Gastrocnemius medialis (tissue), 4 donors: ENCODE measurements around the gene COPS3. TPM values are rescaled to one million over a fixed set of nuclear protein-coding genes. Genes with fewer than 3 reads are reported as not detected.

Experiments used
- ATAC-seq, 2 donors: fragments of 150-250 bp; one replicate each; pipeline ENCODE4 v1.9.1; 2016
- DNase-seq, 2 donors: peaks; one replicate each; pipeline ENCODE4 v3.0.0-alpha.2; 2019
- H3K27ac ChIP-seq, 4 donors: fragments of 200-600 bp; sonication (generic); 1 replicate in 1 of 4; 2 replicates in 3 of 4; pipeline ENCODE4 v1.5.1; 2016 to 2018; ENCODE audit warnings: mild to moderate bottlenecking in 2 of 4, moderate library complexity in 1 of 4
- H3K27me3 ChIP-seq, 3 donors: fragments of 200-600 bp; sonication (generic) in 2 of 3; 1 replicate in 1 of 3; 2 replicates in 2 of 3; pipeline versions ENCODE4 v1.5.1 to v1.6.0; 2016 to 2019; ENCODE audit warnings: mild to moderate bottlenecking in 1 of 3, moderate library complexity in 1 of 3
- H3K36me3 ChIP-seq, 2 donors: fragments of 200-600 bp; sonication (generic) in 1 of 2; one replicate each; pipeline ENCODE4 v1.5.1; 2017 to 2018
- H3K4me1 ChIP-seq, 2 donors: fragments of 200-600 bp; sonication (generic) in 1 of 2; one replicate each; pipeline ENCODE4 v1.5.1; 2016 to 2017; ENCODE audit warnings: mild to moderate bottlenecking in 2 of 2
- H3K4me3 ChIP-seq, 4 donors: fragments of 200-600 bp; sonication (generic) in 3 of 4; 1 replicate in 1 of 4; 2 replicates in 3 of 4; pipeline ENCODE4 v1.5.1; 2016 to 2019; ENCODE audit warnings: mild to moderate bottlenecking in 2 of 4
- H3K9me3 ChIP-seq, 3 donors: fragments of 200-600 bp; sonication (generic) in 2 of 3; 1 replicate in 1 of 3; 2 replicates in 2 of 3; pipeline ENCODE4 v1.5.1; 2016 to 2019
- POLR2A ChIP-seq, 2 donors: fragments of 450-650 bp; IDR thresholded peaks; one replicate each; pipeline ENCODE4 v1.6.1; 2017; ENCODE audit warnings: antibody characterized with exemption in 2 of 2, mild to moderate bottlenecking in 2 of 2, moderate library complexity in 2 of 2
- in situ Hi-C, 4 donors: fragments of 200-750 bp; cut with MboI; loops; one replicate each; pipeline versions ENCODE4 v1.15.0 to v1.8.0; 2017; ENCODE audit warnings: low sequenced_read_pairs in 4 of 4
- intact Hi-C: fragments of 100-400 bp; cut with DNase I; formaldehyde crosslinking; loops from one replicate; pipeline ENCODE4 v1.15.1; 2023; ENCODE audit warnings: low total_unique reads
- total RNA-seq, 4 donors: library from RNA; depleted of rRNA; stranded (reverse); fragments of >200 nt; gene quantifications; one replicate each; pipeline versions ENCODE4 v1.1.0 to v1.2.3, GENCODE V29; 2016
- TF ChIP-seq, protein P1 (sequence below), 5 experiments: fragments of 450-650 bp in 3 of 5; fragments of 200-600 bp in 2 of 5; sonication (generic) in 2 of 5; IDR thresholded peaks in 4 of 5; conservative IDR thresholded peaks in 1 of 5; 1 replicate in 4 of 5; 2 replicates in 1 of 5; pipeline ENCODE4 v1.5.1; 2016 to 2019; ENCODE audit warnings: antibody characterized with exemption in 5 of 5, mild to moderate bottlenecking in 3 of 5, moderate library complexity in 3 of 5

Gene COPS3
- total RNA-seq, 4 donors from 2014 or later: 145 to 249 (median 175) TPM

- peaks cover 0 to 98% of the 10 kb centered on the region in 2 donors for H3K36me3 ChIP-seq
- no peak for TF ChIP-seq POLR2A (IDR thresholded peaks at IDR 0.05)
- TF ChIP-seq, protein P1, sequence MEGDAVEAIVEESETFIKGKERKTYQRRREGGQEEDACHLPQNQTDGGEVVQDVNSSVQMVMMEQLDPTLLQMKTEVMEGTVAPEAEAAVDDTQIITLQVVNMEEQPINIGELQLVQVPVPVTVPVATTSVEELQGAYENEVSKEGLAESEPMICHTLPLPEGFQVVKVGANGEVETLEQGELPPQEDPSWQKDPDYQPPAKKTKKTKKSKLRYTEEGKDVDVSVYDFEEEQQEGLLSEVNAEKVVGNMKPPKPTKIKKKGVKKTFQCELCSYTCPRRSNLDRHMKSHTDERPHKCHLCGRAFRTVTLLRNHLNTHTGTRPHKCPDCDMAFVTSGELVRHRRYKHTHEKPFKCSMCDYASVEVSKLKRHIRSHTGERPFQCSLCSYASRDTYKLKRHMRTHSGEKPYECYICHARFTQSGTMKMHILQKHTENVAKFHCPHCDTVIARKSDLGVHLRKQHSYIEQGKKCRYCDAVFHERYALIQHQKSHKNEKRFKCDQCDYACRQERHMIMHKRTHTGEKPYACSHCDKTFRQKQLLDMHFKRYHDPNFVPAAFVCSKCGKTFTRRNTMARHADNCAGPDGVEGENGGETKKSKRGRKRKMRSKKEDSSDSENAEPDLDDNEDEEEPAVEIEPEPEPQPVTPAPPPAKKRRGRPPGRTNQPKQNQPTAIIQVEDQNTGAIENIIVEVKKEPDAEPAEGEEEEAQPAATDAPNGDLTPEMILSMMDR (IDR thresholded peaks at IDR 0.05 in 4 of 5, conservative IDR thresholded peaks at IDR 0.05 in 1 of 5): no peak
- in situ Hi-C loops (no loop called here), intact Hi-C loops (no loop called here)
- no peak overlapping the region for H3K27ac ChIP-seq
- no peaks in the 10 kb centered on the region for H3K9me3 ChIP-seq
- DNase-seq (no peak), ATAC-seq (no peak)
- no peak overlapping the region for H3K4me3 ChIP-seq
- H3K4me1 ChIP-seq: no peaks in the 10 kb centered on the region
- H3K27me3 ChIP-seq: no peaks in the 10 kb centered on the region
Measured at GRCh38 chr17:17221329-17221728, 59.7 kb downstream of the COPS3 start.

DNA sequence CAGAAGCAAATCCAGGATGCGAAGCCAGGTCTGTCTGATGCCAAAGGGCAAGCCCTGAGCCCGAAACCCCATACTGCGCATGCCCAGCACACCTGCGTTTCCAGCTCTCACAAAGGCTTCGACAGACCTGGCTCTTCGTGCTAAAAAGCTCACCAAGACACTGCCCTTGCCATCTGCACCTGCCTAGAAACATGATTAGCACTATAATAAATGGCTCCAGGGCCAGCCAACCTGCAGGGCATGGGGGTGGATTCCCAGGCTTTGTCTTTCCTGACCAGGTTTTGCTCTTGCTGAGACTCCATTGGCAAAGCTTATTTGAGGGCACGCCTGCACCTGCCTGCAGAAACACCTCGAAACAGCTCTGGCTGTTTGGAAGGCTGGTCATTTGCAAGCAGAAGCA lies 60.5 kb downstream of the COPS3 start:
- Histone ChIP-seq H3K9me3 (no peaks in the 10 kb centered on the region), H3K27ac (no peak overlapping the region), H3K4me3 (no peak overlapping the region), H3K36me3 (peaks cover 0 to 98% of the 10 kb centered on the region in 2 donors), H3K4me1 (no peaks in the 10 kb centered on the region), H3K27me3 (no peaks in the 10 kb centered on the region)
- in situ Hi-C loops (no loop called here), intact Hi-C loops (no loop called here)
- no peak for DNase-seq
- ATAC-seq: no peak
- TF ChIP-seq POLR2A (IDR thresholded peaks at IDR 0.05): no peak
- TF ChIP-seq, protein P1 (IDR thresholded peaks at IDR 0.05 in 4 of 5, conservative IDR thresholded peaks at IDR 0.05 in 1 of 5): no peak

- no peak for ATAC-seq
- H3K36me3 ChIP-seq: peaks cover 0 to 98% of the 10 kb centered on the region in 2 donors
- in situ Hi-C loops: no loop called here
Measured at GRCh38 chr17:17217995-17218394, 63.1 kb downstream of the COPS3 start.

GRCh38 chr17:17216776-17217175 lies 64.3 kb downstream of the COPS3 start:
- in situ Hi-C loops: no loop called here
- TF ChIP-seq, protein P1 (IDR thresholded peaks at IDR 0.05 in 4 of 5, conservative IDR thresholded peaks at IDR 0.05 in 1 of 5): no peak
- no peak for TF ChIP-seq POLR2A (IDR thresholded peaks at IDR 0.05)
- Histone ChIP-seq H3K9me3 (no peaks in the 10 kb centered on the region), H3K27ac (no peak overlapping the region), H3K27me3 (no peaks in the 10 kb centered on the region), H3K36me3 (peaks cover 0 to 92% of the 10 kb centered on the region in 2 donors), H3K4me3 (no peak overlapping the region), H3K4me1 (no peaks in the 10 kb centered on the region)
- no peak for DNase-seq
- intact Hi-C loops: no loop called here
- no peak for ATAC-seq

More at GRCh38 chr17:17217995-17218394, 63.1 kb downstream of the COPS3 start:
- H3K4me3 ChIP-seq: no peak overlapping the region
- no peak overlapping the region for H3K27ac ChIP-seq
- DNase-seq: no peak
- H3K27me3 ChIP-seq: no peaks in the 10 kb centered on the region
- intact Hi-C loops: no loop called here
- no peaks in the 10 kb centered on the region for H3K9me3 ChIP-seq
- no peaks in the 10 kb centered on the region for H3K4me1 ChIP-seq
- TF ChIP-seq, protein P1 (IDR thresholded peaks at IDR 0.05 in 4 of 5, conservative IDR thresholded peaks at IDR 0.05 in 1 of 5): no peak
- no peak for TF ChIP-seq POLR2A (IDR thresholded peaks at IDR 0.05)

GRCh38 chr17:17216236-17216635 lies 64.8 kb downstream of the COPS3 start:
- Histone ChIP-seq H3K27ac (no peak overlapping the region), H3K36me3 (peaks cover 0 to 86% of the 10 kb centered on the region in 2 donors), H3K9me3 (no peaks in the 10 kb centered on the region), H3K27me3 (no peaks in the 10 kb centered on the region), H3K4me1 (no peaks in the 10 kb centered on the region), H3K4me3 (no peak overlapping the region)
- intact Hi-C loops: no loop called here
- TF ChIP-seq POLR2A (IDR thresholded peaks at IDR 0.05): no peak
- TF ChIP-seq, protein P1 (IDR thresholded peaks at IDR 0.05 in 4 of 5, conservative IDR thresholded peaks at IDR 0.05 in 1 of 5): no peak
- ATAC-seq: no peak
- in situ Hi-C loops: no loop called here
- DNase-seq: no peak
